Psoas muscle (tissue), 8 donors: ENCODE data around the gene LRG1. TPM values are rescaled to one million over a fixed set of nuclear protein-coding genes. Genes with fewer than 3 reads are reported as not detected.
A peak's percentile ranks its signal among the peaks of the same experiment; 100 is the strongest.

Source experiments
- ATAC-seq, 4 donors: fragments of 200-7000 bp; cut with Tn5 transposase; one replicate each; pipeline ENCODE4 v1.9.1; 2020; ENCODE audit warnings: moderate library complexity in 3 of 4, mild to moderate bottlenecking in 2 of 4
- DNase-seq, 2 donors: peaks; one replicate each; pipeline ENCODE4 v3.0.0-alpha.2; 2020
- H3K27ac ChIP-seq: fragments of 200-600 bp; one replicate; pipeline ENCODE4 v1.8.0; 2022
- H3K27me3 ChIP-seq, 3 donors: fragments of 200-600 bp in 1 of 3; one replicate each; pipeline versions ENCODE4 v1.6.1 to v1.8.0; 2013 to 2022; ENCODE audit warnings: low read length in 2 of 3, mild to moderate bottlenecking in 2 of 3, moderate library complexity in 1 of 3; ENCODE audit not compliant: insufficient read depth in 3 of 3
- H3K36me3 ChIP-seq, 2 donors: fragments of 200-600 bp in 1 of 2; one replicate each; pipeline versions ENCODE4 v1.6.1 to v1.8.0; 2013 to 2022; ENCODE audit warnings: low read depth in 1 of 2, mild to moderate bottlenecking in 1 of 2, moderate library complexity in 1 of 2; ENCODE audit not compliant: insufficient read depth in 1 of 2
- H3K4me1 ChIP-seq: fragments of 200-600 bp; one replicate; pipeline ENCODE4 v1.8.0; 2022
- H3K4me3 ChIP-seq: fragments of 200-600 bp; one replicate; pipeline ENCODE4 v1.8.0; 2022; ENCODE audit warnings: mild to moderate bottlenecking
- H3K9me3 ChIP-seq: fragments of 200-600 bp; one replicate; pipeline ENCODE4 v1.8.0; 2022
- WGBS, 3 donors: extraction: QIAGEN DNeasy Blood & Tissue Kit; methylation state at CpG; one replicate each; pipeline versions ENCODE4 v1.1.6 to v1.1.7; 2013; 5-methylcytosine and 5-hydroxymethylcytosine counted together
- intact Hi-C, 2 donors: fragments of 100-400 bp; cut with DNase I; formaldehyde crosslinking; loops; one replicate each; pipeline versions ENCODE4 v1.11.0 to v1.14.2; 2022
- polyA plus RNA-seq, 3 donors: library from polyadenylated mRNA; stranded (reverse); fragments of 200-250 nt; gene quantifications; one replicate each; pipeline ENCODE4 v1.2.3, GENCODE V29; 2013
- total RNA-seq, 4 donors: library from RNA; stranded (reverse); fragmentation: NEBNext Ultra II Directional in 2 of 4; extraction: Animal tissue kit (Norgen Biotek cat#: 25700) in 2 of 4; gene quantifications; one replicate each; pipeline versions ENCODE4 v1.2.1 to v1.2.4, GENCODE V29; 2021 to 2023
- TF ChIP-seq, protein P1 (sequence below): fragments of 200-600 bp; IDR thresholded peaks from one replicate; pipeline ENCODE4 v1.8.0; 2022; ENCODE audit warnings: antibody characterized with exemption
- donor health status: healthy with polysubstance abuse.
- donor health status: DM: no; HTN: no; CAD: no; lungs with moderate emphysema.
- donor health status: Bipolar disorder and iron deficiency.
- donor health status: healthy.
- donor health status: DM: yes; HTN: yes; CAD: no.
- donor health status: DM: no; HTN: no; CAD: no.
- donor health status: DM: no; HTN: no; CAD: no.
- donor health status: DM: yes; HTN: yes; CAD: no.

LRG1 gene
- total and polyA plus RNA-seq, 7 donors = 0.09 to 1.8 (median 0.42) TPM; not detected in 1

DNA sequence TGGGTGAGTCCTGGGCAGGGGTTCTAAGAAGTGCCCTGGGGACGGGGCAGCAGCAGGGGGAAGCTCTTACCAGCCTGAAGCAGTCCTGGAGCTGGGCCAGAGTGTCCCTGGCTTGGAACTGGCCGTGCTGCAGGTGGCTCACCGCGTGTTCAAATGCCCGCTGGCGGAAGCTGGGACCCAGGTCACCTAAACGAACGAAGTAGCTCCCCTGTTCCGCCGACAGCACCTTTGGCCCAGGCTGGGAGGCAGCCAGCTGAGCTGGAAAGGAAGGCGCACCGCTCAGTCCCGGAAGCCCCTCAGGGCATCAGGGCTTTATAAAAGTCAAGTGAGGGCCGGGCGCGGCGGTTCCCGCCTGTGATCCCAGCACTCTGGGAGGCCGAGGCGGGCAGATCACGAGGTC is 31.1 kb downstream of the LRG1 start:
- peaks cover 37% of the 10 kb centered on the region for H3K4me1 ChIP-seq
- intact Hi-C loops = no loop called here
- no peak overlapping the region for H3K4me3 ChIP-seq
- H3K36me3 ChIP-seq = peaks cover 0 to 57% of the 10 kb centered on the region in 2 donors
- DNase-seq = peak; percentile 31 to 53
- no peaks in the 10 kb centered on the region for H3K27me3 ChIP-seq
- ATAC-seq = no peak
- TF ChIP-seq, protein P1, sequence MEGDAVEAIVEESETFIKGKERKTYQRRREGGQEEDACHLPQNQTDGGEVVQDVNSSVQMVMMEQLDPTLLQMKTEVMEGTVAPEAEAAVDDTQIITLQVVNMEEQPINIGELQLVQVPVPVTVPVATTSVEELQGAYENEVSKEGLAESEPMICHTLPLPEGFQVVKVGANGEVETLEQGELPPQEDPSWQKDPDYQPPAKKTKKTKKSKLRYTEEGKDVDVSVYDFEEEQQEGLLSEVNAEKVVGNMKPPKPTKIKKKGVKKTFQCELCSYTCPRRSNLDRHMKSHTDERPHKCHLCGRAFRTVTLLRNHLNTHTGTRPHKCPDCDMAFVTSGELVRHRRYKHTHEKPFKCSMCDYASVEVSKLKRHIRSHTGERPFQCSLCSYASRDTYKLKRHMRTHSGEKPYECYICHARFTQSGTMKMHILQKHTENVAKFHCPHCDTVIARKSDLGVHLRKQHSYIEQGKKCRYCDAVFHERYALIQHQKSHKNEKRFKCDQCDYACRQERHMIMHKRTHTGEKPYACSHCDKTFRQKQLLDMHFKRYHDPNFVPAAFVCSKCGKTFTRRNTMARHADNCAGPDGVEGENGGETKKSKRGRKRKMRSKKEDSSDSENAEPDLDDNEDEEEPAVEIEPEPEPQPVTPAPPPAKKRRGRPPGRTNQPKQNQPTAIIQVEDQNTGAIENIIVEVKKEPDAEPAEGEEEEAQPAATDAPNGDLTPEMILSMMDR = no peak
- no peaks in the 10 kb centered on the region for H3K9me3 ChIP-seq
- peak overlapping the region; percentile 36 for H3K27ac ChIP-seq
- WGBS, 3 donors = 68 to 75% (median 70%) methylated on average over 20 to 21 of the region's 21 CpGs

DNA sequence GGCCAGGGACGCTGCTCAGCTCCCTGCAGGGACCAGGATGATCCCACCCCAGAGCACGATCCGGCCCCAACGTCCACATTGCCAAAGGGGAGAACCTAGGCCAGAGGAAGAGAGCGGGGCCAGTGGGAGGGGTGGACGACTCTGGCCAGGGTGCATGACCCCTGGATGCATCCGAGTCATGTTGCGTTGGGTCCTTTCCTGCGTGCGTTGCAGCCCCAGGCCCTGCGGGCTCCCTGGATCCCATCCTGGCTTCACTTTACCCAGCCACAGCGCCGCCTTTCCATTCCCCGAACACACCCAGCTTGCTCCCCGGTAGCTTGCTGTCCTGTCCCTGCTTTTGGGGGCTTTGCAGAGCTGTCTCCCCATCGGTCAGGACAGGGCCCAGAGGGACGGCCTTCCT is 32.0 kb downstream of the LRG1 start:
- peaks cover 0 to 62% of the 10 kb centered on the region in 2 donors for H3K36me3 ChIP-seq
- H3K27ac ChIP-seq = no peak overlapping the region

GRCh38 chr19:4507150-4507452 is 32.7 kb downstream of the LRG1 start:
- Histone ChIP-seq H3K27me3 (no peaks in the 10 kb centered on the region), H3K9me3 (no peaks in the 10 kb centered on the region), H3K36me3 (peaks cover 0 to 65% of the 10 kb centered on the region in 2 donors), H3K4me1 (peaks cover 25% of the 10 kb centered on the region), H3K4me3 (no peak overlapping the region), H3K27ac (peak overlapping the region; percentile 51)
- ATAC-seq (no peak), DNase-seq (no peak)
- TF ChIP-seq, protein P1 = no peak
- WGBS, 3 donors = 63 to 72% (median 64%) methylated on average over 12 of the region's 12 CpGs
- intact Hi-C loops = no loop called here

More for the DNA sequence above, 32.0 kb downstream of the LRG1 start:
- Histone ChIP-seq H3K4me1 (peaks cover 30% of the 10 kb centered on the region), H3K4me3 (no peak overlapping the region), H3K9me3 (no peaks in the 10 kb centered on the region), H3K27me3 (no peaks in the 10 kb centered on the region)
- TF ChIP-seq, protein P1 = no peak
- WGBS, 3 donors = 51 to 65% (median 63%) methylated on average over 15 to 17 of the region's 17 CpGs
- ATAC-seq (no peak), DNase-seq (no peak)
- intact Hi-C loops = no loop called here

- TF ChIP-seq, protein P1 = no peak
- no peak for DNase-seq
- no peaks in the 10 kb centered on the region for H3K9me3 ChIP-seq
- H3K4me1 ChIP-seq = peaks cover 21% of the 10 kb centered on the region
- no peak overlapping the region for H3K4me3 ChIP-seq
- 83 to 86% (median 84%) methylated on average over 17 of the region's 17 CpGs for WGBS, 3 donors
- peaks cover 0 to 70% of the 10 kb centered on the region in 2 donors for H3K36me3 ChIP-seq
- peak overlapping the region; percentile 51 for H3K27ac ChIP-seq
- no peaks in the 10 kb centered on the region for H3K27me3 ChIP-seq
- intact Hi-C loops = no loop called here
- ATAC-seq = peak in 1 of 4 donors; percentile 13
Measured at GRCh38 chr19:4506449-4507149, 33.2 kb downstream of the LRG1 start.
